ENCODE measurements around the gene FAM83F.
A peak's percentile ranks its signal among the peaks of the same experiment; 100 is the strongest.

FAM83F gene

DNA sequence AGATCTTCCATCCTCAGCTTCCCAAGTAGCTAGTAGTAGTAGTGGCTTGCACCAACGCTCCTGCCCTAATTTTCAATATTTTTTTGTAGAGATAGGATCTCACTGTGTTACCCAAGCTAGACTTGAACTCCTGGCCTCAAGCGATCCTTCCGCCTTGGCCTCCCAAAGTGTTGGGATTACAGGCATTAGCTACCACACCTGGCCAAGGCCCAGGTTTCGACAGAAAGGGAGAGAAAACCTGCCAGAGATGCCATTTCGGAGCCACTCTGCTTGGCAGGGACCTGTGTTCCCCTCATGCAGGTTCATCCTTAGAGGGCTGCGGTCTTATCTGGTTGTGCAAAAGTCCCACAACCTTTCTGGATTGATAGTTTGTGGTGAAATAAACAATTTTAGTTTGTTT lies 41.4 kb downstream of the FAM83F start:
- DNase-seq (ENCODE audit: low spot score) = no peak

- peak; percentile 85 for DNase-seq (ENCODE audit: low spot score)
Observed at GRCh38 chr22:40036591-40037225, 42.0 kb downstream of the FAM83F start.

GRCh38 chr22:40037320-40037719 lies 42.6 kb downstream of the FAM83F start:
- DNase-seq (ENCODE audit: low spot score) = no peak

- no peak for DNase-seq (ENCODE audit: low spot score)
Observed at GRCh38 chr22:40039482-40040115, 44.8 kb downstream of the FAM83F start.

- no peak for DNase-seq (ENCODE audit: low spot score)
Observed at GRCh38 chr22:40040927-40041326, 46.2 kb downstream of the FAM83F start.

DNA sequence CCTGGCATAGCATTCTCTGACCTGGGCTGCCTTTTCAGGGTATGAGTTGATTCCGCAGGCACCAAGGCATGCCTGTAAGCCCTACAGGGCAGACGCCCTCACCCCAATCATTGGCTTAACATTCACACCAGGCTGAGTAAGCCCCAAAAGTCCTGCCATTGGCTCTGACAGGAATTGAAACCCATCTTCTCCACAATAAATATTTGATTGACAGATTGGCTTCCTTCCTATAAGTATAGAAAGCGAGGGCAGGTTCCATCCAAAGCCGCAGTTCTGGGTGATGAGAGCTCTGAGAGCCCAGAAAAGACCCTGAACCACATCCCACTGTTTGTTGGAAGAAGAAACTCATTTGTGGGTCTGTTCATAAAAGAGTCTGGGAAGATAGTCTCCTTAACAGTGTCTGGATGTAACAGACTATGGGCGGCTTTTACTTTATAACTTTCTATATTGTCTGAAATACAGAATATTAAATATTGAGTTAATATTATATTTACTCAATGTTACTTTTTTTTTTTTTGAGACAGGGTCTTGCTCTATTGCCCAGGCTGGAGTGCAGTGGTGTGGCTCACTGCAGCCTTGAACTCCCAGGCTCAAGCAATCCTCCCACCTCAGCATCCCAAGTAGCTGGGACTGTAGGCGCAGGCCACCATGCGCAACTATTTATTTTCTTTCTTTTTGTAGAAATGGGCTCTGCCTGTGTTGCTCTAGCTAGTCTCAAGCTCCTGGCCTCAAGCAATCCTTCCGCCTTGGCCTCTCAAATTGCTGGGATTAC lies 46.8 kb downstream of the FAM83F start:
- DNase-seq (ENCODE audit: low spot score) = no peak

DNA sequence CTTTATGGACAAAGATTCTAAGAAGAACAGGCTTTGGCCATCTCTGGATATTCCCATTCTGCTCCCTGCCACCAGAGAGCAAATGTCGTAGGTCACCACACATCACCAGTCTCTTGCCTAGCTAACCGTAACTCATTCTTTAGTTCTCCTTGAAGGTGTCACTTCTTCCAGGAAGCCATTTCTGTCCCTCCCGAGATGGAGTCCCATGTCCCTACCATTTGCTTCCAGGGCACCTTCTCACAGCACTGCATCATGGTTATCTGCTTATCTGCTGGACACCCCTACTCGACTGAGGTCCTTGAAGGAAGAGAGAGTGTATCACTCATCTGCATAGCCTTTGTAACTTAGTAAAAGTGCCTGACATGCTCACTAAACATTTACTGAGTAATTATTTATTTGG lies 47.6 kb downstream of the FAM83F start:
- DNase-seq (ENCODE audit: low spot score) = no peak

DNA sequence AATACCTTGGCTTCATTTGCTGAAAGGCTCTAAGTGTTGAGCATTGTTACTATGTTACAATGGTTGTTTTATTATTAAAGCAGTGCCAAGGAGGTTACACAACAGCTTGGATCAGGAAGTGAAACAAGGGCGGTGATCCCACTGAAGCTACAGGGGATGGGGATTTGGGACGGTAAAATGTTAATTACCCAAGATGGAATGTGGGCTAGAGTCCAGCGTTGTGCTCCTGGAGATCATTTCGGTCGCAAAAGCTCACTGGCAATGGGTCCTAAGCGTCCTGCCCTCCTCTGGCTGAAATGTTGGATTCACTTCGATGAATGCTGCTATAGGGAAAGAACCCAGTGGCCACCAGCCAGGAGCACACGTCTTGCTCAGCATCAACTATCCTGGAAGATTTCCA lies 48.3 kb downstream of the FAM83F start:
- DNase-seq (ENCODE audit: low spot score) = no peak

GRCh38 chr22:40043793-40044101 lies 49.0 kb downstream of the FAM83F start:
- no peak for DNase-seq (ENCODE audit: low spot score)

GRCh38 chr22:40044102-40044869 lies 49.5 kb downstream of the FAM83F start:
- DNase-seq (ENCODE audit: low spot score) = peak; percentile 97

- DNase-seq (ENCODE audit: low spot score) = peak; percentile 84
Observed at GRCh38 chr22:40044870-40045834, 50.4 kb downstream of the FAM83F start.

DNA sequence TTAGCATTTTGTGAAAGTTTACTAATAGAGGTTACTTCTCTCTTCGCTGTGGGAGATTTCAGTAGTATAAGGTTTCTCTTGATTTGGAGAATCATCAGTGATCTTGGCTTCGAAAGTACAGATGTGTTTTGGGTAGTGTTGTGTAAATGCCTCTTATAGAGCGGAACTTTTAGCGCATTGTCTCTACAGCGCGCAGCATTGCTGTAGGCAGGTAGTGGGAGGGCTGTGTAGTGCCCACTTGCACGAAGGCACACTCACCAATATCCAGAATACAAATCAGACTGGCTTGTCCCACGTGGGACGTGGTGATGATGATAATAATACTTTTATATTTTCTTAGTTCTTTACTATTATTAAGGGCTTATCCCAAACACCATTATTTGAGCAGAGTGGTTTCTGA lies 51.4 kb downstream of the FAM83F start:
- DNase-seq (ENCODE audit: low spot score) = no peak

DNA sequence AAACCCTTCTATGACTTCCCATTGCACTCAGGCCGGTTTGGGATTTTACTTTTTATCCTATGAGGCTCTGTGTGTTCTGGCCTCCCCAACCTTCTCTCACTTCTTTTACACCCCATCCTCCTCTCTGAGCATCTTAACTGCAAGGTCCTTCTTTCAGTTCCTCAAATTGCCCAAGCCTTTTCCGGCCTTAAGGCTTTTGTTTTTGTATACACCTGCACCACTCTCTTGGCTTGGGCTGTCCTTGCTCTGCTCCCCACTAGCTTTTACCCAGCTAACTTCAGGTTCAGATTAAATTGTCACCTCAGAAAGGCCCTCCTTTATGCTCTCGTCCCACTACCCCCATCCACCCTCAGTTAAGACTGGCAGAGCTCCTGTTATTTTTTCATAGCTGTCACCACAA lies 55.5 kb downstream of the FAM83F start:
- no peak for DNase-seq (ENCODE audit: low spot score)

DNA sequence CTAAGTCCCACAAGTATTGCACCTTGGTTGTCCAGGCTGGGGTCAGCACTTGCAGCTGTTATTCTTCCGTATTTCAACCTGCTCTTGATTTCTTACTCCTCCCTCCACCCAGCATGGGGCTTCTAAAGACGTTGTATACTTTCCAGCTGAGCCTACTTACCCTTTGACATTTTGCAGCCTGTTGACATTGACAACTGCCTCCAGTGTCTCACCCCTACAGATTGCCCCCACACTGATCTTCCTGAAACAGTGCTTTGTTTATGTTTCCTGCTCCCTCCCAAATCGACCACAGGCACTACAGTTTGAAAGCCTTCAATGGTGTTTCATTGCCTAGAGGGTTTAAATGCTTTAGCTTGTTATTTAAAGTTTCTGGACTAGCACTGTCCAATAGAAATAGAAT lies 56.6 kb downstream of the FAM83F start:
- DNase-seq (ENCODE audit: low spot score) = no peak

DNA sequence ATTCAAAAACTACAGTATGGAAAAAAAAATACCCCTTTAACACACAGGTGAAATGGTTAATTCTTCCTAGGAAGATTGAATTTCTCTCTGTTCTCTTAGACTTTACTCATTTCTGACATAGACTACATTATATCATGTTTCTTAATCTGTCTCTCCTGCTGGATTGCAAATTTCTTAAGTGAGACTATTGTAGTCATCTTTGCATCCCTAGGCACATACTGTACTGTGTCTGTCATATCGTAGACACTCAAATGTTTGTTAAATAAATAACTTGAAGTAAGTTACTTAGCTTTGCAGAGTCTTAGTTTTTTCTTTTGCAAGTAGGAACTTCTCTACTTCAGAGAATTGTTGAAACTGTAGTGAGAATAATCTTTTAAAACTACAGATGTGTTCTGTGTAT lies 58.7 kb downstream of the FAM83F start:
- DNase-seq (ENCODE audit: low spot score) = no peak

DNA sequence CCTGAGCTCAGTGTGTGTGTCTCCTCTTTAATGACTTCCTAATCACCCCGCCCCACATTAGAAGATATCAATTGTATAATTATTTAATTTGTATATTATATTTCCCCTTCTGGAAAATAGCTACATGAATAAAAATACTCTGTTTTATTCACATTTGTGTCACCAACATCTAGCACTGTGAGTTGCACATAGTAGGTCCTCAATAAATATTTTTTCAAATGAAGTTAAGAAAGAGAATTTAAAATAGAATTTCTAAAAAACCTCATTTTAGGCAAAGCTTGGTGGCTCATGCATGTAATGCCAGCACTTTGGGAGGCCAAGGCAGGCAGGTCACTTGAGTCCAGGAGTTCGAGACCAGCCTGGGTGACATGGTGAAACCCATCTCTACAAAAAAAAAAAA lies 59.7 kb downstream of the FAM83F start:
- DNase-seq (ENCODE audit: low spot score) = no peak

DNA sequence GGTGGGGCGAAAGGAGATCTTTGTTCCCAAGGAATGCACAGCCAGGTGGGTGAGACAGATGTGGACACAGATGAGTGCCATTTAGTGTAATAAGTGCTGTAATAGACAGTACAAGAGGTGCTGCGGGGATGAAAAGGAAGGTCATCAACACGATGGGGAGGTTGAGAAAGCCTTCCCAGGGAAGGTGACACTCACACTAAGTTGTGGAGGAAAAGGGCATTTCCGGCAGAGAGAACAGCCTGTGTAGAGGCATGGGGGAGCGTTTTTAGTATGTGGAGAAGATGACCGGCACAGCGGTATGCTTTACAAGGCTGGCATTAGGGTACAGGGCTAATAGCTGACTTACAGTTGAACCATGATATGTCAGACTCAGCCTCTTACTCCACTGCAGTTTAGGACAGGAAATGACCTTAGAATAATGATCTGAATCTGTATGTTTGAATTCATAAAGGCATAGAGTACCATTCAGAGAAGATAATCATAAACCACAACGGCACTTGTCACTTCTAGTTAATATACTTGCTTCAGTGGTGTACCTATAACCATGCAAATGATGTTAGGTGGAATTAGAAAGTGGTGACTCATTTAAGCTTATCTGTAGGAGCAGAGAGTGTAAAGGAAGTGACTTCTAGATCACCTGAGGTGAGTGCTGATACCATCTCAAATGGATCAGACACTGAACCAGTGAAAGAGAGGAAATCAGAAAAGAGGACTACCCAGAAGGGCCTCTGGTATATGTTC lies 60.6 kb downstream of the FAM83F start:
- no peak for DNase-seq (ENCODE audit: low spot score)

DNA sequence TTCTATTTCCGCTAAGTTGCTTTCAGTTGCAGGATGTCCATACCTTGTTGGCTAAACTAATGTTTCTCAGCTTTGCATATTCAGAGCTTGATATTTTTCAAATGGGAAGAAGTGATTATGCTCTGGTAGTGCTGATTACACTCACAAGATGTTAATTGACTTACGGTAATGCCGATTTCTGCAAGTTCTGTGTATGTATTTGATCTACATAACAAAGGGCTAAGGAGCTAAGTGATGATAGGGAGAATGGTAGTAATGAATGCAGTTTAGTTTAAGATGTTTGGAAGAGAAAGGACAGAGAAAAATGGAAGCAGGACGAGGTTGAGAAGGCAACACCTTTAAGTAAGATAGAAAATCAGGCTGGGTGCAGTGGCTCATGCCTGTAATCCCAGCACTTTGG lies 61.4 kb downstream of the FAM83F start:
- no peak for DNase-seq (ENCODE audit: low spot score)

DNA sequence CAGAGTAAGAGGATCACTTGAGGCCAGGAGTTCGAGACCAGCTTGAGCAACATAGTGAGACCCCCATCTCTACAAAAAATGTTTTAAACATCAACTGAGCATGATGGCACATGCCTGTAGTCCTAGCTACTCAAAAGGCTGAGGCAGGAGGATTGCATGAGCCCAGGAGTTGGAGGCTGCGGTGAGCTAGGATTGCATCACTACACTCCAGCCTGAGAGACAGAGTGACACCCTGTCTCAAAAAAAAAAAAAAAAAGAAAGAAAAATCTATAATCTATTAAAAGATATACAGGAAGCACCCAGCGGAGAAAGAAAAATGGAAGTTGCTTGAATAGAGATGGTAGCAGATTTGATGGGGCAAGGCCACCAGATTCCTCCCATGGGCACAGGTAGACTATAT lies 61.8 kb downstream of the FAM83F start:
- no peak for DNase-seq (ENCODE audit: low spot score)

DNA sequence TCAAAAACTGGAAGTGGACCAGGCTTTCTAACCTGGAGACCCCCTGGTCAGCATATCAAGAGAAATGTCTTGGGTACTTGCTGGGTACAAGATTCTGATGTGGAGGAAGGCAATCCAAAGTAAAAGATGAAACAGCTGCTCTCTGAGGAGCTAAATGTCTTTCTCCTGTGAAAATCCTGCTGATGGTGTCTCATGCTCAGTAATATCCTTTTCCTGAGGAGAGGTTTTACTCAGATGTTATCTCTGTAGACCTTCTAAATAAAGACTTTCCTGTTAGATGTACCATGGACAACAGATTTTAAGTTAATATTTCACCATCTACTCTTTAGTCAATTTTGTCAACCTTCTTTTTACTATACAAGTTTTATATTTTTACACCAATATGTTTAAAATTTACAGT lies 62.9 kb downstream of the FAM83F start:
- DNase-seq (ENCODE audit: low spot score) = no peak

GRCh38 chr22:40058265-40058664 lies 63.5 kb downstream of the FAM83F start:
- no peak for DNase-seq (ENCODE audit: low spot score)
